Measurements from ENCODE around the gene ZNF438. TPM values are rescaled to one million over a fixed set of nuclear protein-coding genes. Genes with fewer than 3 reads are reported as not detected.

ZNF438 gene
- total and polyA plus RNA-seq, 2 donors: 9.0 to 10.2 TPM

DNA sequence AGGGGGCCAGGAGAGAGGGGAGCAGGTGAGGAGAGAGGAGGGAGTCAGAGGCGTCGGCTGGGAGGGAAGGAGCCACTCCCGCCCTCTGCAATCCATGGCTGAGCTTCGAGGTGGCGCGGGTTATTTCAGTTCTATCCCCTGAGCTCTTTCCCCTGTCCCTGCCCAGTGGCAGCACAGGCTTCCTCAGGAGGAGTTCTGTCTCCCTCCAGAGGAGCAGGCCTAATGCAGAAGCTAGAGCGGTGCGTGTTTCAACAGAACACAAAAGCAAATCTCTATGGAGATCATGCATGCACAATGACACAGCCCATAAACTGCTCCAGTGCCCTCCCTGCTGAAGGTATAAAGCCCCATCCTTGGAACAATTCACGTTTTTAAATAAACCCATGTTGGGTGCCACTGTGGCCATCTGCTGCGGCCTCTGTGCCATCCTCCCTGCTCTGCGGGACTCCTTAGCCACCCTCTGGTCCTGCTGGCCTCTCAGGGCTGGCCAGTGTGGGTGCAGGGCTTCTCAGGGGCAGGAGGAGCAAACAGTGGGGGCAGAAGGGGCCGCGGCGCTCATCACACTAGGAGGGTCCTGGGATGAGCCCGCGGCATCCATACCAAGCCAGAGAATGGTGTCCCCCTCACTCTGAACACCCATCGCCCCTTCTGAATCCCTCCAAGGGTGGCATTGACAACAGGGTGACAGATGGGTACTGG lies 209.5 kb downstream of the ZNF438 start:
- H3K36me3 ChIP-seq (ENCODE audit: control insufficient read depth in 2 of 2, insufficient read depth in 2 of 2, low read length in 1 of 2): no peaks in the 10 kb centered on the region
- no peak overlapping the region for H3K4me3 ChIP-seq (ENCODE audit: low read length in 2 of 2)
- DNase-seq (ENCODE audit: low read depth in 6 of 9, low spot score in 9 of 9): no peak
- H3K27me3 ChIP-seq (ENCODE audit: control insufficient read depth in 2 of 2, insufficient read depth in 1 of 2, low read length in 1 of 2): peaks cover 0 to 2% of the 10 kb centered on the region in 2 donors
- WGBS: 96% methylated on average over 17 of the region's 17 CpGs
- peak overlapping the region in 1 of 2 donors; percentile 38 for H3K27ac ChIP-seq (ENCODE audit: low read depth in 1 of 2, low read length in 1 of 2)
- no peaks in the 10 kb centered on the region for H3K9me3 ChIP-seq (ENCODE audit: control insufficient read depth in 2 of 2, insufficient read depth in 1 of 2, low read length in 1 of 2)
- peaks cover 2 to 30% of the 10 kb centered on the region in 2 donors for H3K4me1 ChIP-seq (ENCODE audit: control insufficient read depth in 2 of 2, insufficient read depth in 2 of 2, low read length in 2 of 2)

DNA sequence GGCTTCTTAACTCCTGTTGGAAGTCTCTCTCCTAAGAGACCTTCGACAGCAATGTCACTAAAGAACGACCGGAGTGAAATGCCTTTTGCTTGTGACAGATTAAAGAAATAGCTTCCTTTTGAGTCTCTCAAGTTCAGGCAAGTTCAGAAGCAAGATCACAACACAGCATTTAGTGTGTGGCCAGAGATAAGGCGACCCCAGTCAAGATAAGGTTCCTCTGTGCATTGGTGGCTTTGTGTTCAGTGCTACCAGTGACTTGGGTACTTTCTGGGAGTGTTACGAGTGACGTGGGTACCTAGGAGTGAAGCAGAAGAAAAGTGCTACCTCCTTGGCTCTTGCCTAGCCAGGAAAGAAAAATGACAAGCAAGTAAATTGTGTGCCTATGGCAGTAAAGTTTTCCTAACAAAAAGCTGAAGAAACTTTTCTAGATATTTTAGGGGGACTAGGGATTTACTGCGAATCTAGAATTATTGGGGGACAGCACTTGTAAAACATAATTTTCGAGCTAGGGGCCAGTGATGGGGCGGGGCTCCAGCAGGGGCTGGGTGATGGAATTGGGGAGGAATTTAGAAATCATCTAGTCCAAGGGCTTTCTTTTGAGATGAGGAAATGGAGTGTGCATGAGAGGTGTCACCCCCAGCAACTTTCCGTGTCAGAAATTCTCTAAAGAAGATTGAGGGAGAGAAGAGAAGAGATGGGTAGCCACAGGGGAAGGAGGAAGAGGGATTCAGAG lies 210.2 kb downstream of the ZNF438 start:
- peaks cover 2 to 31% of the 10 kb centered on the region in 2 donors for H3K4me1 ChIP-seq (ENCODE audit: control insufficient read depth in 2 of 2, insufficient read depth in 2 of 2, low read length in 2 of 2)
- peak overlapping the region; percentile 77 to 78 for H3K27ac ChIP-seq (ENCODE audit: low read depth in 1 of 2, low read length in 1 of 2)
- peaks cover 0 to 2% of the 10 kb centered on the region in 2 donors for H3K27me3 ChIP-seq (ENCODE audit: control insufficient read depth in 2 of 2, insufficient read depth in 1 of 2, low read length in 1 of 2)
- H3K9me3 ChIP-seq (ENCODE audit: control insufficient read depth in 2 of 2, insufficient read depth in 1 of 2, low read length in 1 of 2): no peaks in the 10 kb centered on the region
- WGBS: 56% methylated on average over 10 of the region's 10 CpGs
- H3K4me3 ChIP-seq (ENCODE audit: low read length in 2 of 2): no peak overlapping the region
- peak in 1 of 9 donors; percentile 49 for DNase-seq (ENCODE audit: low read depth in 6 of 9, low spot score in 9 of 9)
- no peaks in the 10 kb centered on the region for H3K36me3 ChIP-seq (ENCODE audit: control insufficient read depth in 2 of 2, insufficient read depth in 2 of 2, low read length in 1 of 2)

DNA sequence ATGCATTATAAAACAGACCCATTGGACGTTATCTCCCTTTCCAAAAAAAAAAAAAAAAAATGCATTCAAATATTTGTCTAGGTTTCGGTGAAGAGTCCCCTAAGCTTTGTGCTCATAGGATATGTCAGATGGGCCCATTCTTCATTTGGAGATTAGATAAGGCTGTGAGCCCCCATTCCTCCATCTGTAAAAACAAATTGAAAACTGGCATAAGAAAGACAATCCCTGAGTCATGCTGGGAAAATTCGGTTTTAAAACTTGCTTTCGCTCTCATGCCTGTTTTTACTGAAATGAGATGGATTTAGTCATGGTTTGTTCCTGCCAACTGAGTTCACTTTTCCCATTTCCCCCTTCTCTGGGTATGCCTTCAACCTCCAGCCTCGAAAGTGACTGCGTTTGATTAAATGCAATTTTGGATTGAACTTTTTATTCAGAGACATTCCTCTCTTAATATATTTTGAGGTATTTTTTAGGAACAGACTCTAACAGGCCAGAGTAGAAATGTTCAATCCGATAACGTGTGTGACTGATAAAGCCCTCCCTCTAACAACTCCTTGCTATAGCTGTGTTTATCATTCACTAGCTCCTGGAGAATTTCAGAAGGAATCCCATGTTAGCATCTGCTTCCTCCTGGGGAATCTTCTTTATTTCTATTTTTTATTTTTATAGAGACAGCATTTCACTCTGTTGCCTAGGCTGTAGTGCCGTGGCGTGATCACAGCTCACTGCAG lies 211.2 kb downstream of the ZNF438 start:
- WGBS: 87% methylated on average over 10 of the region's 10 CpGs
- Histone ChIP-seq H3K27me3 (ENCODE audit: control insufficient read depth in 2 of 2, insufficient read depth in 1 of 2, low read length in 1 of 2) (peaks cover 0 to 2% of the 10 kb centered on the region in 2 donors), H3K36me3 (ENCODE audit: control insufficient read depth in 2 of 2, insufficient read depth in 2 of 2, low read length in 1 of 2) (no peaks in the 10 kb centered on the region), H3K27ac (ENCODE audit: low read depth in 1 of 2, low read length in 1 of 2) (peak overlapping the region in 1 of 2 donors; percentile 78), H3K9me3 (ENCODE audit: control insufficient read depth in 2 of 2, insufficient read depth in 1 of 2, low read length in 1 of 2) (no peaks in the 10 kb centered on the region), H3K4me1 (ENCODE audit: control insufficient read depth in 2 of 2, insufficient read depth in 2 of 2, low read length in 2 of 2) (peaks cover 2 to 37% of the 10 kb centered on the region in 2 donors), H3K4me3 (ENCODE audit: low read length in 2 of 2) (no peak overlapping the region)
- DNase-seq (ENCODE audit: low read depth in 6 of 9, low spot score in 9 of 9): no peak

DNA sequence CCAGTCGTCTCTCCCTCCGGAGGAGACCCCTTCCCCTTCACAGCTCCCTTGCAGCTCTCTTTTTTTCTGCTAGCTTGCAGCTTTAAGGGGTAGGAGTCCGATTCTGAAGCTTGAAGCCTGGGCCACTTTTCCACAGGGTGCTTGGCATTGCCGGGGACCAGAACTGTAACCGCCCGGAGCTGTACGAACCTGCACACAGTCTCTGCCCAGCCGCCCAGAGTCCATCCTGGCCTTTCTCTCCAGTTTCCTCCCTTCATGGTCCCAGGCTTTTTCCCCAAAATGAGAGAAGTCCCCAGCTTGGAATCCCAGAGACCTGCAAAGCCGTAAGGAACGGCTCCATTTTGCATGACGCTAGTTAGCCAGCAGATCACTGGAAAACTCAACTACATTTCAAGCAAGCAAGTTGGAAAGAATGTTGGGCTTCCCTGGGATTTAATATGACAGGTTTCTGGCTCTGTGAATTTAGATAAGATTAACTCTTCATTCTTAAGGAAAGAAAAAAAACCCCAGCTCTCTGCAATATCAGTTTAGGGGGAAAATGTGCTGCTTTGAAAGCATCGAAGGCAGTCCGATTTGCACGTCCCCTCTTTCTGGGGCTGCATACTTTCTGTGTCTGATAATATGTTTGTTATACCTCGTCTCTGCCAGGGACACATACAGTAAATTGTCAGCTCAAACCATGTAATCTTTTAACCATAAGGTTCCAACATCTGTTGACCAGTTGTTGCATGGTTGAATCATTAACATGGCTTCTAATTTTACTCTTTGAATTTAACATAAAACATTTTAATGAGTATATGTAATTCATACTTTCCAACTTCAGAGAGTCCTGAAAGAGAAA lies 212.1 kb downstream of the ZNF438 start:
- Histone ChIP-seq H3K9me3 (ENCODE audit: control insufficient read depth in 2 of 2, insufficient read depth in 1 of 2, low read length in 1 of 2) (no peaks in the 10 kb centered on the region), H3K4me1 (ENCODE audit: control insufficient read depth in 2 of 2, insufficient read depth in 2 of 2, low read length in 2 of 2) (peaks cover 2 to 37% of the 10 kb centered on the region in 2 donors), H3K4me3 (ENCODE audit: low read length in 2 of 2) (no peak overlapping the region), H3K27me3 (ENCODE audit: control insufficient read depth in 2 of 2, insufficient read depth in 1 of 2, low read length in 1 of 2) (peaks cover 0 to 2% of the 10 kb centered on the region in 2 donors), H3K36me3 (ENCODE audit: control insufficient read depth in 2 of 2, insufficient read depth in 2 of 2, low read length in 1 of 2) (no peaks in the 10 kb centered on the region), H3K27ac (ENCODE audit: low read depth in 1 of 2, low read length in 1 of 2) (peak overlapping the region; percentile 75 to 78)
- WGBS: 90% methylated on average over 15 of the region's 15 CpGs
- no peak for DNase-seq (ENCODE audit: low read depth in 6 of 9, low spot score in 9 of 9)

DNA sequence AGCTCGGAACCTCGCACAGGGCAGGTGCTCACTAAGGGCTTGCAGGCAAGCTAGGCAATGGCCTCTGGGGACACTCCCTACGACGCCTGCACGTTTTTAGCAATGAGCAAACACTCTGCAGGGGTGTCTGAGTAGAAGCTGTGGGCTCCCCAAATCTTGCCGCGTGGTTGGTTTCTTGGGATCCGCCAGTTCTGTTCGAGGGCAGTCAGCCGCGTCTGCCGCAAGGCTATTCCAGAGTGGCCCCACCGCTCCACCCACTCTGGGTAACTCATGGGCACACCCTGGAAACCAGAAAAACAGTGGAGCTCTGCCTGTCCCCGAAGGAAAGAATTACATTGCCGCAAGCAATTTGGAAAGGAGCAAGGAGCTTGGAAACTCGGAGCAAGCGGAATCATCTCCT lies 212.8 kb downstream of the ZNF438 start:
- H3K9me3 ChIP-seq (ENCODE audit: control insufficient read depth in 2 of 2, insufficient read depth in 1 of 2, low read length in 1 of 2): no peaks in the 10 kb centered on the region
- peaks cover 0 to 2% of the 10 kb centered on the region in 2 donors for H3K27me3 ChIP-seq (ENCODE audit: control insufficient read depth in 2 of 2, insufficient read depth in 1 of 2, low read length in 1 of 2)
- peaks cover 2 to 39% of the 10 kb centered on the region in 2 donors for H3K4me1 ChIP-seq (ENCODE audit: control insufficient read depth in 2 of 2, insufficient read depth in 2 of 2, low read length in 2 of 2)
- H3K4me3 ChIP-seq (ENCODE audit: low read length in 2 of 2): no peak overlapping the region
- 95% methylated on average over 17 of the region's 17 CpGs for WGBS
- no peak for DNase-seq (ENCODE audit: low read depth in 6 of 9, low spot score in 9 of 9)
- peak overlapping the region; percentile 75 to 78 for H3K27ac ChIP-seq (ENCODE audit: low read depth in 1 of 2, low read length in 1 of 2)
- H3K36me3 ChIP-seq (ENCODE audit: control insufficient read depth in 2 of 2, insufficient read depth in 2 of 2, low read length in 1 of 2): no peaks in the 10 kb centered on the region

DNA sequence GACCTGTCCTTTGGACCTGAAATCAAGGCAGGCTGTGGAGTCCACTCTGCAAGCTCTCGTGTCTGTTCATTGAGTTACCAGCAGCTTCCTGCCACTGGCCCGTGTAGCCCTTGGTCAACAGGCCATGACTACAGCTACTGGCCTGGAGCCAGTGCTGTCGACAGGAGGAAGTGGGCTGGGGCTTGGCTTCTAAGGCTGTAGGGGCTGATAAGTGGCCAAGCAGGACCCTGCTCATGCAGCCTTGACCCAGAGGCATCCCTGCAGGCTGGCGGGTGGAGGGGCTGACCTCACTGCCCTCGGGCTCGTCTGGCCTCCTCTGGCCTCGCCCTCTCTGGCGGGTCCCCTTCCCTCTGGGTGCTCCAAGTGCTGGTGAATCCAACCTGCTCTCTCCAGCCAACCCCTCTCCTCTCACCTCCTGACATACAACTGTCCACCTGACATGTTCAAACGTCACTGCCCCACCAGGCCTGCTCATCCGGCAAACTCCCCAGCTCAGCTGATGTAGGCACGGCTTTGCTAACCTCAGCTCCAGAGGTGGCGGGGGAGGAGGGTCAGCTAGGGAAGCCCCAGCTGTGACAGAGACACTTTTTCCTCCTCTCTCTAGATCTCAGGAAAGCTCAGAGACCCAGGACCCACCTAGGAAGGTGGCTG lies 213.5 kb downstream of the ZNF438 start:
- 83% methylated on average over 12 of the region's 12 CpGs for WGBS
- Histone ChIP-seq H3K4me3 (ENCODE audit: low read length in 2 of 2) (no peak overlapping the region), H3K27ac (ENCODE audit: low read depth in 1 of 2, low read length in 1 of 2) (peak overlapping the region in 1 of 2 donors; percentile 78), H3K27me3 (ENCODE audit: control insufficient read depth in 2 of 2, insufficient read depth in 1 of 2, low read length in 1 of 2) (peaks cover 0 to 2% of the 10 kb centered on the region in 2 donors), H3K36me3 (ENCODE audit: control insufficient read depth in 2 of 2, insufficient read depth in 2 of 2, low read length in 1 of 2) (no peaks in the 10 kb centered on the region), H3K9me3 (ENCODE audit: control insufficient read depth in 2 of 2, insufficient read depth in 1 of 2, low read length in 1 of 2) (no peaks in the 10 kb centered on the region), H3K4me1 (ENCODE audit: control insufficient read depth in 2 of 2, insufficient read depth in 2 of 2, low read length in 2 of 2) (peaks cover 2 to 46% of the 10 kb centered on the region in 2 donors)
- no peak for DNase-seq (ENCODE audit: low read depth in 6 of 9, low spot score in 9 of 9)

DNA sequence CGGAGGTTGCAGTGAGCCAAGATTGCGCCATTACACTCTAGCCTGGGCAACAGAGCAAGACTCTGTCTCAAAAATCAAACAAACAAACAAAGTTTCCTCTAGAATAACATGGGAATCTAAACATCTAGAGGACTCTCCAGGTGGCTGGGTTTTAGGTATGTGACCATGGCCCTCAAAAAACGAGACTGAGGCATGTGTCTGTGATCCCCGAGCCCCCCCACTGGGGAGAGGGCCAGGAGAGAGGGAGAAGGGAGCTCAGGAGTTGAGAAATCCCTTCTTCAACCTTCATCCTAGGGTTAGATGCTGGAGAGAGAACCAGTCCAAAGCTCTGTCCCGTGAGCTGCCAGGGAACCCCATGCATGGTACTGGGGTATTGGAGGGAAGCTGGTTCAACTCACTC lies 214.1 kb downstream of the ZNF438 start:
- no peaks in the 10 kb centered on the region for H3K9me3 ChIP-seq (ENCODE audit: control insufficient read depth in 2 of 2, insufficient read depth in 1 of 2, low read length in 1 of 2)
- H3K36me3 ChIP-seq (ENCODE audit: control insufficient read depth in 2 of 2, insufficient read depth in 2 of 2, low read length in 1 of 2): no peaks in the 10 kb centered on the region
- H3K27ac ChIP-seq (ENCODE audit: low read depth in 1 of 2, low read length in 1 of 2): no peak overlapping the region
- peaks cover 0 to 2% of the 10 kb centered on the region in 2 donors for H3K27me3 ChIP-seq (ENCODE audit: control insufficient read depth in 2 of 2, insufficient read depth in 1 of 2, low read length in 1 of 2)
- H3K4me1 ChIP-seq (ENCODE audit: control insufficient read depth in 2 of 2, insufficient read depth in 2 of 2, low read length in 2 of 2): peaks cover 6 to 52% of the 10 kb centered on the region in 2 donors
- DNase-seq (ENCODE audit: low read depth in 6 of 9, low spot score in 9 of 9): no peak
- WGBS: 88% methylated on average over 5 of the region's 5 CpGs
- H3K4me3 ChIP-seq (ENCODE audit: low read length in 2 of 2): no peak overlapping the region

DNA sequence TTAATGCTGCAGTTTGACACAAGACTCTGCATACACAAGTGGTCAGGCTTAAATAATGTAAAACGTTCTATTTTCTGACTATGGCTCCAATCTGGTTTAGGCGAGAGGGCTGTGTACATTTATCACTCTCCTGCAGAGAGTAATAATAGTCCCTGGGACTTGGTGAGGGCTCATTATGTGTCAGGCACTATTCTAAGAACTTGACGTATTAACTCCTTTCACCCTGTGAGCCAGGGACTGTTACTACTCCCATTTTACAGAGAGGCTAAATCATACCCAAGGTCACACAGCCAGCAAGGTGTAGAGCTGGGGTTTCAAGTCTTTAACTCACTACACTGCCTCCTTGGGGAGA lies 214.9 kb downstream of the ZNF438 start:
- H3K27ac ChIP-seq (ENCODE audit: low read depth in 1 of 2, low read length in 1 of 2): no peak overlapping the region
- no peak for DNase-seq (ENCODE audit: low read depth in 6 of 9, low spot score in 9 of 9)

More for the DNA sequence above, 214.9 kb downstream of the ZNF438 start:
- H3K36me3 ChIP-seq (ENCODE audit: control insufficient read depth in 2 of 2, insufficient read depth in 2 of 2, low read length in 1 of 2): no peaks in the 10 kb centered on the region
- peaks cover 14 to 53% of the 10 kb centered on the region in 2 donors for H3K4me1 ChIP-seq (ENCODE audit: control insufficient read depth in 2 of 2, insufficient read depth in 2 of 2, low read length in 2 of 2)
- no peaks in the 10 kb centered on the region for H3K9me3 ChIP-seq (ENCODE audit: control insufficient read depth in 2 of 2, insufficient read depth in 1 of 2, low read length in 1 of 2)
- 95% methylated on average over 3 of the region's 3 CpGs for WGBS
- H3K27me3 ChIP-seq (ENCODE audit: control insufficient read depth in 2 of 2, insufficient read depth in 1 of 2, low read length in 1 of 2): peaks cover 0 to 2% of the 10 kb centered on the region in 2 donors
- no peak overlapping the region for H3K4me3 ChIP-seq (ENCODE audit: low read length in 2 of 2)
